Skin epidermis (tissue), 12 donors: ENCODE data around the gene ASAP2.

ENCODE experiments used
- H3K27ac ChIP-seq, 21 experiments: fragments of 200-600 bp; sonication (generic) in 11 of 21; one replicate each; pipeline ENCODE4 v1.5.0; 2020; ENCODE audit warnings: mild to moderate bottlenecking in 3 of 21, inconsistent platforms in 2 of 21, moderate library complexity in 2 of 21
- H3K4me3 ChIP-seq, 7 experiments: fragments of 200-600 bp; sonication (generic) in 2 of 7; one replicate each; pipeline ENCODE4 v1.5.0; 2020; ENCODE audit warnings: inconsistent platforms in 2 of 7, mild to moderate bottlenecking in 2 of 7, moderate library complexity in 1 of 7

Gene ASAP2

DNA sequence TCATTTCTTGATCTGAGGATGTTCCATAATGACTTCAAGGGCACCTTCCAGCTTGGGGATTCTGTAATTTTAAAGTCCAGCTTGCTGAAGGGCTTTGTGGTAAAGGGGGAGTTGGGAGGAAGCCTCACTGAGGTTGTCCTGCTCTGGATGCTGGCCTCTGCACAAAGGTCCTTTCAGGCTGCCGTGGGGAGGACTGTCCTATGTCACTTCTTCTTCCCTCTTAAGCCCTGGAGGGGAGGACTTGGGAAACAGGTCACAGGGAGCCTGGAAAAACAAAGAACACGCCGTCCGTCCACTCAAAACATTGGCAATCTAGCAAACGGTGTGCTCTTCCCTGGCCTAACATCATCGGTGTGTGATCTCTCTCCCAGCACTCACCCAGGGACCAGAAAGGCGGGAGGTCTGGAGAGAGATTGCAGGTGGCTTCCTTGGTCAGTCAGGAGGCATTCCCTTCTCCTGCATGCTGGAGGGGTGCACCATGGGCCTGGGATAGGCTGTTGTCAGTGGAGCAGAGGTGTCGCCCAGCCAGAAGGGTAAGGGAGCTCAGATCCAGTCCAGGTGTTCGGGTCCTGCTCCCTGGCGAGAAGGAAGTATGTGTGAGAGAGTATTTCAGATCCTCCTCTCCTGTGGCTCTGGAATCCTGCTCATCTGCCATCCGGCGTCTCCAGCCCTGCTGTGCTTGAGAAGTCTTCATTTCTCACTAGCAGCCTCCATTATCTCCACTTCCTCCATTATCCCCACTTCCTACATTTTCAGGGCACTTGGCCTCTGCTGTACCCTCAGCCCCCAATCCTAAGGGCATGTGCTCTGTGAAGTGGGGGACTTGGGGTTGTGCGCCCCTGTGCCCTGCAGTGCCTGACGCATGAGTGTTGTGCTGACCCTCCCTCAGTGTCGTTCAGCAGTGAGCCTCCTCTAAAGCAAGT is 20.1 kb downstream of the ASAP2 start:
- Histone ChIP-seq H3K27ac (peak overlapping the region in 1 of 21 experiments; percentile 43), H3K4me3 (no peak overlapping the region)

DNA sequence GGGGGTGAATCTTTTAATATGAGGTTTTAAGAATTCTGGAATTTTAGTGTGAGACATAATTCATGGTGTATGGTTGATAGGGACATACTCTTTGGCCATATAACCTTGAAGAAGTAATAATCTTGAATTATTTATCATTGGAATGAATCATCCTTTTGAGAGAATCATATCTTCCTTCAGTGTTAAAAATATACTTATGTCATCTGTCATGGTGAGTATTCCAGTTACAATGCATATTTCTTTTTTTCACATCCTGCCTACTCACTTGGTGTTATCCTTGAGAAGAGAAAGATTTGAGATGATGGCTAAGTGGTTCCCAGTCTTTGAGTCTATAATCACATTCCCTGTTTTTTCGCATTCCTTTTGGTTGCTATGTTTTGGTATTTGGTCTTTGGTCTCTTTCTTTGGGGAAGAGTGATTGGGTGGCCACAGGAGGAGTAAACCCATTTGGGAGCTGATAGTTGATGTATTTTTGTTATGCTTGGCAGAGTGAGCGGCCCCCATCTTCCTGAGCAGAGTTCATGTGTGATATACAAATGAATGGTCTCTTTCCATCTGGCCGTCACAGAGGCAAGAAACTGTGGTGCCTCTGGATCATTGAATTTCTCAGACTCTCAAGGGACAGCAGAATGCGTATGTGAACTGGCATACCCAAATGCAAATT is 21.6 kb downstream of the ASAP2 start:
- H3K27ac ChIP-seq = no peak overlapping the region

DNA sequence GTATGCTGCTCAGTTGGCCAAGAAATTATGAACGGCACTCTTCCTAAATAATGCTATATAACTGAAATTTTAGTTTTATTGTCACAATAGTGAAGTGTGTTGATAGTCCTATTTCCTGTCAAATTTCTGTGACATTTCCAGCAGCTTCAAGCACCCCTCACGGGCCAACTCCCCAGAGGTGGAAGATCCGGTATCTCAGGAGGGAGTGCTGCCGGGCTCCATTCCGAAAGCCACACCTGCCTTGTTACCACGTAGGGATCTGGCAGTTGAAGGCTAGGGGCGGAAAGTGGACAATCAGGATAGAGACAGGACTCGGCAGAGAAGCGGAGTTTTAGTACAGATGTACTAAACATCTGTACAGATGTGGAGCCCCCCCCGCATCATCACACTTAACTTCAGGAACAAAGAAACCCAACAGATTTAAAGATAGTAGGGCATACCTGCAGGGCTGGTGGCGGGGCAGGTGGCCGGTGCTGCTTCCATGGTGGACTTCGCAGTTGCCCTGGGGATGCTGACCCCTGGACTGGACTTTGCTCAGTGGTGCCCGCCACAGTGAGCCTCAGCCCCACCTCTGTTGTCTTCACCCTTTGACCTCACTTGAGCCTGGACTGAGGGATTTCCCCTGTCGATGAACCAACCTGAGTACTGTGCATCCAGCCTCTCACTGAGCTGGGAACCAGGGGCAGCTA is 22.3 kb downstream of the ASAP2 start:
- Histone ChIP-seq H3K27ac (no peak overlapping the region), H3K4me3 (no peak overlapping the region)

More for the DNA sequence above, 21.6 kb downstream of the ASAP2 start:
- no peak overlapping the region for H3K4me3 ChIP-seq

DNA sequence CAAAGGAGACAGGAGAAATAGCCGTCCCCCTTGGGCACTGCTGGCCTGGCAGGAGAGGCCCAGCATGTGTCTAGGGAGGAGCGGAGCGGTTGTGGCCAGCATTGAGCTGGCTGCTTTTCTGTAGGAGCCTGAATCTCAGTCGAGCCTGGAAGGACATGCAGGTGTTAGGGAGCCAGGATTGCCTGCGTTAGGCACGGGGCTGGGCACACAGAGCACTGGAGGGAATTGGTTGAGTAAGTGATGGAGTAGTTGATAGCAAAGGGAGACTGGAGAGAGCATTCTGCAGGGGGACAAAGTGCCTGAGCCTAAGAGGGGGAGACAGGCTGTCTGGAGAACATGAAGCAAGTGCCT is 22.8 kb downstream of the ASAP2 start:
- Histone ChIP-seq H3K27ac (no peak overlapping the region), H3K4me3 (no peak overlapping the region)

DNA sequence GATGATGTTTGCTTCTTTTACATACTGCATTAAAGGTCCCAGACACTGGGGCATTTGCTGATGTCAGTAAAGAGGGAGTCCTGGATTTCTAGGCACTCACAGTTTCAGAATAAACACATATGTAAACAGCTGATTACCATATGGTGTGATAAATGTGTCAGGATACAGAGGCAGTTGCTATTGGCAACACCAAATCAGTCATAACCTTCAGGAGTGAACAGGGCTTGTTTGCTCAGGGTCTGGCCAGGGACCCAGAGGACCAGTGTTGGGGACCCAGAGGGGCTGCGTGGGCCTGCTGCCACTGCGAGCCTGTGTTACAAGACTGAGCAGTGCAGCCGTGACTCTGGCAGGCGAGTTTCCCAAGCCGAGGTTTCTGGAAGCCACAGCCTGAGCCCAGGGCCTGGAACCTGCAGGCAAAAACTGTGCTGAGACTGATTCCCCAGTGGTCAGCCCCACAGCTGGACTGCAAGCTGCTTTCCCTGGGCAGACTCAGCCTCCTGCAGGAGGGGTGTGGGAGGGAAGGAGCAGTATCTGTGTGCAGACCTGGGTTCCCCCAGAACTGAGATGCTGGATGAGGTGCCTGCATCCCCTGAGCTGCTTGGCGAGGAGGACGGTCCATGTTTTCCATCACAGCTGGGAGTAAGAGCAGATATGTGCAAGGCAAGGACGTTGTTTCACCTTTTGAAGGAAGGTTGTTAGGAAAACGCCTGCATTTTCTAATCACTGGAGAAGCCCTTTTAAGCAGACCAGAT is 23.6 kb downstream of the ASAP2 start:
- Histone ChIP-seq H3K27ac (peak overlapping the region in 4 of 21 experiments; percentile 2 to 52 (median 34)), H3K4me3 (no peak overlapping the region)

DNA sequence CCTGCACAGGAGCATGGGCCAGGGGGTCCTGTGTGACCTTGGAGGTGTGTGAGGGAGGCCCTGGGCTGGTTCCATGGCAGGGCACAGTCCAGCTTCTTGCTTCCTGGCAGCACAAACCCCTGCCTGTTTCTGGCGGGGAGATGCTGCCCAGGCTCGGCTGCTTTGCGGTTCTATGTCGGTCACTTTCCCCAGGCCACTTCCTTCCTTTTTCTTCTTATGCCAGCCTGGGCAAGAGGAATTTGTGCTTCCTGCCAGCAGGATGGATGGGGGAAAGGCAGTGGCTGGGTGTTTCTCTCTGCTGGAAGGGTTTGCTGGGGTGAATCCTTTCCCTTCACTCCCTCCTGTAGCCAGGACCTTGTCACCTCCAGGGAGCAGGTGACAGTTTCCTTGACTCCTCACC is 24.3 kb downstream of the ASAP2 start:
- Histone ChIP-seq H3K4me3 (no peak overlapping the region), H3K27ac (peak overlapping the region in 6 of 21 experiments; percentile 26 to 52 (median 34))

DNA sequence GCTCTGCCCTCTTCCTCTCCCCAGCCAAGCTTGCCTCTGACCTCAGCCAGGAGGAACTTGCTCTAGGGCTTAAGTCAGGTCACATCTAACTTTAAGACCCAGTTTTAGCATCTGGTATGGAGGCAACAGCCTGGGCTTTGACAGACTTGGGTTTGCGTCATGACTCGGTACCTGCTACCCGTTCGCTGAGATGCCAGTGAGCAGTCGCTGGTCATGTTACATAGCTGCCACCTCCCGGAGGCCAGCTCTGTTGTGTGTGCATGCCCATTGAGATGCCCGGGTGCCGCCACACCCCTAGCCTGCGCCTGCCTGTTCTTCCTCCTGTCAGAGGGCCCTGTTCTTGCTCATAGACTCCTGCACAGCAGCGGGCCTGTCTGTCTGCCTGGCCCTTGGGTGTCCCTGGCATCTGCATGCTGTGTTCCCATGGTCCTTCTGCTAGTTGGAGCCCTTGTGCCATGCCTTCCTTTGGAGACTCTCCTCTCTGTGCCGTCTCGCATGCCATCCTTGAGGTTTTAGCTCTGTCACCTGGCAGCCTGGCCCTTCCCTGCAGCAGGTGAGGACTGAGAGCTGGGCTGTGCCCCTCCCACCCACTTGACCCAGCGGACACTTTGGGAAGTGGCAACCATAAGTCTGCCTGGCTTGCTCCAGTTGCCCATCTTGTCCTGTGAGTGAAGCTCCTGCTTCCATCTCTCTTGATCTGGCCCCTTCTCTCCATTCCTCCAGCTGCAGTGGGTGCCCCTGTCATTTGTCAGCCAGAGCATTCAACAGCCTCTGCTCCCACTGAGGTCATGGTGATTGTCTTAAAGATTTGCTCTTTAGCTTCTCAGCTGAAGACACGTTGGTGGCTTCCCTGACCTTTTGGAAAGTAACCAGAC is 24.9 kb downstream of the ASAP2 start:
- no peak overlapping the region for H3K4me3 ChIP-seq
- H3K27ac ChIP-seq = peak overlapping the region in 8 of 21 experiments; percentile 15 to 52 (median 28)

DNA sequence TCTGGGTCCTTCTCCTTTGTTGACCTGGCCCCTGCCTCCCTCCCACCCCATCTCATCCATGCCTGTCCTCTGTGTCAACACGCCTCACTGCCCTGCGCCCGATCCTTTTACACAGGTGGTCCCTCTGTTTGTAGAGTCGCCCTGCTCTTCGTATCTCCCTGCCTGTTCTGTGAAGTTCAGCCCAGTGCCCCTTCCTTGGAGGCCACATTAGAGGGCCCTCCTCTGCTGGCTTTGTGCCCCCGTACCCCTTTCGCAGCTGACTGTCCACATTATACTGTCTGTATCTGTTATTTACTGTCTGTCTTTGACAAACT is 25.5 kb downstream of the ASAP2 start:
- Histone ChIP-seq H3K27ac (peak overlapping the region in 2 of 21 experiments; percentile 15 to 20), H3K4me3 (no peak overlapping the region)

DNA sequence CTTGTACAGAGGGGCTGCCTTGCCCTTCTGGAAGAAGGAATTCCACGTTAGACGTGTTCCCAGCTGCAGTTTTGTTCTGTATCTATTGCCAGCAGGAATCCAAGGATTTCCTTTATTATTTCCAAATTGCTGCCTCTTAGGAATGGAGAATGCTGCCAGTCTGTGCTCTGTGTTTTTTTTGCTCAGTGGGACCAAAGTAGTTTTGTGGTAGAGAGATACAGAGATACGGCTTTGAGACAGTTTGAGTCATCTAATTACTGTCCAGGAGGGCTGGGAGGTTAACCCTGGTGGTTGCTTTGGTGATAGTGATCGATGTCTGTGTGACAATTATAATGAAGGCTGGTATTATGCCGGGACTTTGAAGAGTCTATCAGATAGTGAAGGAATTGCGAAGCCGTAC is 26.3 kb downstream of the ASAP2 start:
- Histone ChIP-seq H3K4me3 (no peak overlapping the region), H3K27ac (peak overlapping the region in 2 of 21 experiments; percentile 6 to 20)

DNA sequence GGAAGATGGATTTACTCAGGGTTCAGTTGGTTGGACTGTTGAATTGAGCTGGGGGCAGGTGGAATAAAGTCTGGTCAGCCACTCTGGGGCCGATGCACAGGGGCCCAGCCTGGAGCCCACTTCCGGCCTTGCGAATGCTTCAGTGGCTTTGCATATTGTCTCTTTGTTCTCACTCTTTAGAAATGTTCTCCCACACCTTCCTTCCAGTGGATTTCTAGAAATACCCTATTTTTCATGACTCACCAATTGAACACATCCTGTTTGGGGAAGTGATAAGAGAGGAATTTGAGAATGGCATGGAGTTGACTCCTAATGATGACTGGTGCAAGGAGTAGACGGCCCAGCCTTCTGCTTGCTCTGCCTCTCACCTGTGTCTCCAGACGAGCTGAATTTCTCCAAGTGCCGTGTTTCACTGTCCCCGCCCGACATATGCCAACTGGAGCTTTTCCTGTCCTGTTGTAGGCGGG is 28.1 kb downstream of the ASAP2 start:
- Histone ChIP-seq H3K27ac (peak overlapping the region in 16 of 21 experiments; percentile 22 to 86 (median 68)), H3K4me3 (no peak overlapping the region)

DNA sequence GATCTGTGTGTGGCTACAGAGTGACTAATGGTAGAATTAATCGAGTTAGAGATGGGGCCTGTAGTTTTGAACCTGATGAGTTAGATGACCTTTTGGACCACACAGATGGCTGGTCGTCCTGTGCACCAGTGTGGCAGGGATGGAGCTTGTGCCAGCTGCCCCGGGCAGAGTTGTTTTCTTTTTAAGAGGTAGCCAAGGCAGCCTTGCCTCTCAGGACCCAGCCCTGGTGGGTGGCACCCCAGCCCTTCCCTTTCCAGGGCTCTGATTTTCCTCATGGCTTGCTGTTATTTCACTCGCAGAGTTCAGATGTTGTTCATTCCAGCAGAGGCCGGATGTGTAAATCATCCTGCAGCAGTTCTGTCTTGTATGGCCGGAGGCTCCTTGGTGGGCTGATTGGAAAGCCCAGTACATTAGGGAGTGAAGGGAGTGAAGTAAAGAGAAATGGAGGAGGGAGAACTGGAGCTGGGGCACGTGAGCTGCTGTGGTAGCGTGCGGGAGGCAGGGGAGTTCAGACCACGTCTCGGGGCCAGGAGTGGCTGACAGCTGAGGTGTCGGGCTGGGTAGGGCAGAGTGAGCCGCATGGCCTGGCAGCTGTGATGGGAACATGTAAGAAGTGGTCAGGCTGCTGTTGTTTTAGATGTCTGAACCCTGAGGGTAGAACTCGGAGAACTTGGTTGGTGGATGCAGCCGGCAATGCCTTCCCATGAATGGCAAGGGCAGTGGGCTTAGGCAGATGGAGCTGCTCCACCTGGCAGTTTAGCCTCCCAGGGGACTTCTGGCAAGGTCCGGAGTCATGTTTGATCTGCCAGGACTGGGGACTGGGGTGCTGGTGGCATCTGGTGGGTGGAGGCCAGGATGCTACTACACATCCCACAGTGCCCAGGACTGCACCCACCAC is 28.8 kb downstream of the ASAP2 start:
- H3K4me3 ChIP-seq = no peak overlapping the region
- peak overlapping the region in 19 of 21 experiments; percentile 1 to 86 (median 58) for H3K27ac ChIP-seq

DNA sequence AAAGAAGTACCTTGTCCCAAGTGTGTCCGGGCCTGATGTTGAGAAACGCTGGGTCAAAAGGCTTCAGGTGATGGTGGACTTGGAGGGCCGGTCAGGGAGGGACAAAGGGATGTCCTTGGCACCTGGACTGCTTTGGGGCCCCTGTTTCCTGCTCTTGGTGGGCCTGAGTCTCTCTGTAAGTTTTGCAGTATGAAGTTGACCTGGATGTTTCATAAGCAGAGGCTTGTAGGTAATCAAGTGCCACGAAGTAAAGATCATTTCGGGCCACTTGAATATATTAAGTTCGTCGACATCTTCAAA is 29.4 kb downstream of the ASAP2 start:
- peak overlapping the region in 16 of 21 experiments; percentile 1 to 86 (median 68) for H3K27ac ChIP-seq
- no peak overlapping the region for H3K4me3 ChIP-seq

DNA sequence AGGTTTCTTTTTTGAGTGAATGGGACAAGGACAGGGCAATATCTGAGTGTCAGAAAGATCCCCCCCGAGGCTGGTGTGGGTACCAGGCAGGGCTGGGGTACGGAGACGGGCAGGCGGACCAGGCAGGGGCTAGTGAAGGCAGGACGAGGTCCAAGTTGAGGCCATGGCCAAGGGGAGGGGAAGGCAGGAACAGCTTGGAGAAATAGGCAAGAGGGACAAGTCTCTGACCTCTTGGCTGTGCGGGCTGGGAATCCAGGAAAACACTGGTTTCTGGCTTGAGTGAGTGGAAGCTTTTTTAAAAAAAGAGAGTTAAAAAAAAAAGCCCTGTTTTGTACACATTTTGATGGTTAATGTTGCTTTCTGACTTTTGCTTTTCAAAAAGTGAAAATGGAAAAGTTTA is 30.3 kb downstream of the ASAP2 start:
- peak overlapping the region in 10 of 21 experiments; percentile 6 to 74 (median 60) for H3K27ac ChIP-seq
- no peak overlapping the region for H3K4me3 ChIP-seq

DNA sequence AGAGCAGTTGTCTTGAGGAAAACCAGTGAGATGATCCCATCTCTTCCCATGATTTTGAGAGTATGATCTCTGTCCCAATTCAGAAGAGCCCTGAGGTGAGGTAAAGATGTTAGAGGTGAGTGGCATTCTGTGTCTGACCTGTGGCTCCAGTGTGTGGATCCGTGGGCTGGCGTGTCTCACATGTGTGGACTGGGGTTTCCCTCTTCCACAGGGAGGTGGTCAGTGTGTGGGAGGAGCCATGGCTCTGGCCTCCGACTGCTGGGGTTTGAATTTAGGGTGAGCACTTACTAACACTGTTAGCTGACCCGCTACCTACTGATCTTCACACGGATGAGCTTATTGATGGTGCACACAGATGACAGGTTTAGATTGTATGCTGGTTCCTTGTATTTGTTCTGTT is 31.2 kb downstream of the ASAP2 start:
- H3K4me3 ChIP-seq = no peak overlapping the region
- H3K27ac ChIP-seq = peak overlapping the region in 5 of 21 experiments; percentile 11 to 68 (median 66)

DNA sequence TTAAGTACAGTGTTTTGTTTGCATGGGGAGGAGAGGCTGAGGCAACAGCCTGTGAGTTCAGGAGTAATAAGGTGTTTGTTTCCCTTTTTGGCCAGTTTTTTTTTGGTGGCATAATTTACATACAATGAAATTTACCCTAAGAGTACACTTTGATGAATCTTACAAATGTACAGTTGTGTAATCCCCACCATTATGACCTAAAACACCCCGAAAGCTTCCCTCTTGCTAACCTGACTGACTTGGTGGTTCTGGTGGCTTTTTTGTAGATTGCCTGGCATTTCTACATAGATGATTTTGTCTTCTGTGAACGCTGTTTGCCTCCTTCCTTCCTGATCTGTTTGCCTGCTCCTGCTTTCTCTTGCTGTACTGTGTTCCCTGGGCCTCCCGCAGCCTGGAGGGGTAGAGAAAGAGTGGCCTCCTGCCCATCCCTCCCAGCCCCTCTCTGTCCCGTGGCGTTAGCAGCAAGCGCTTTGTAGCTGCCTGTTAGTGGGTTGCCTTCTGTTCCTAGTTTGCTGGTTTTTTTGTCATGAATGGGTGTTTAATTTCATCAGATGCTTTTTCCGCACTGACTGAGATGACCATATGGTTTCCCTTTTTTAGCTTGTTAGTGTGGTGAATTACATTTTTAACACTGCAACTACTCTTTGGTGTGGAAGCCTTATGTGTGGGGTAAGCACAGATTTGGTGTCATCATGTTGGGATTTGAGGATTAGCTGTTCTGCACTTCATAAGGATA is 32.1 kb downstream of the ASAP2 start:
- H3K27ac ChIP-seq = peak overlapping the region in 9 of 21 experiments; percentile 3 to 67 (median 21)
- no peak overlapping the region for H3K4me3 ChIP-seq

DNA sequence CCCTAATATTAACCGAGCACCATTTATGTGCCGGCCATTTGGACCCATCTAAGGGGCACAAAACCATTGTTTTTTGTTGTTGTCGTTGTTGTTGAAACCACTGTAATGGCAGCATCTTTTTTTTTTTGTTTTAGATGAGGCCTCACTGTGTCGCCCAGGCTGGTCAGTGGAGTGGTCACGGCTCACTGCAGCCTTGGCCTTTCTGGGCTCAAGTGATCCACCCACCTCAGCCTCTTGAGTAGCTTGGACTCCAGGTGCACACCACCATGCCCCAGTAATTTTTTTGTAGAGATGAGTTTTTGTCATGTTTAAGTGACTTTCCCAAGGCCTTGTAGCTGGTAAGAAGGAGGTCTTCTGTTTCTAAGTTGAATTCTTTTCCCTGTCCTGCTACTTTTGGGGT is 33.0 kb downstream of the ASAP2 start:
- Histone ChIP-seq H3K27ac (peak overlapping the region in 1 of 21 experiments; percentile 12), H3K4me3 (no peak overlapping the region)

DNA sequence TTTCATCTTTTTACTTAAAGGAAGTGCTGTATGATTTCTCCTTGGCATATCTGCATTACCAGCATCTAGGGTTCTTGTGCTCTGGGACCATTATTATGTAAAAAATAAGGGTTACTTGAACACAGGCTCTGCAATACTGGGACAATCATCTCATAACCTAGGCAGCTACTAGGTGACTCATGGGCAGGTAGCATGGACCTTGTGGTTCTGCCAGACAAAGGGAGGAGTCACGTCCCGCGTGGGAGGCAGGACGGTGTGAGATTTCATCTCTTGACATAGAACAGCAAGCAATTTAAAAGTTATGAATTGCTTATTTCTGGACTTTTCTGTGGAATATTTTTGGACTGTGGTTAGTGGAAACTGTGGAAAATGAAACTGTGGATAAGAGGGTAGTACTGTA is 34.1 kb downstream of the ASAP2 start:
- Histone ChIP-seq H3K27ac (no peak overlapping the region), H3K4me3 (no peak overlapping the region)
